ENCODE results near the gene IGSF21.
A peak's percentile ranks its signal among the peaks of the same experiment; 100 is the strongest.

IGSF21 gene

DNA sequence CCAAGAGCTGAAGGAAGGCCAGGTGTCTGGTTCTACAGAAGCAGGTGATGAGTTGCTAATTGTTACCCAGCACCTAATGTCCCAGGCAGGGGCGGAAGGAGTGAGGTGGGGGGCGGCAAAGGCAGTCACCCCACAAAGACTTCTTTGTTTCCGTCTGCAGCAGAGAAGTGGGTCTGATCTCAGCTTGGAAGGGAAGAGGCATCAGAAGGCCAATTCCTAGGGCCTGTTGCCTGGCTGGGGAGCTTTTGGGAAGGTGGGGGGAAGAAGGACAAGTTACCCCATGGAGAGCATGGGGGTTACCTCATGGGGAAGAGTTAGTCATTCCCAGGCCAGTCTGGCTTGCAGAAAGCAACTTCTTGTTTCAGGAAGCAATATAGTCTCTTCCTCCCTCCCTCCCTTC lies 10.9 kb downstream of the IGSF21 start:
- peak in 14 of 56 donors; percentile 16 to 64 (median 54) for DNase-seq

- DNase-seq = no peak
Observed at GRCh38 chr1:18119289-18119688, 11.7 kb downstream of the IGSF21 start.

DNA sequence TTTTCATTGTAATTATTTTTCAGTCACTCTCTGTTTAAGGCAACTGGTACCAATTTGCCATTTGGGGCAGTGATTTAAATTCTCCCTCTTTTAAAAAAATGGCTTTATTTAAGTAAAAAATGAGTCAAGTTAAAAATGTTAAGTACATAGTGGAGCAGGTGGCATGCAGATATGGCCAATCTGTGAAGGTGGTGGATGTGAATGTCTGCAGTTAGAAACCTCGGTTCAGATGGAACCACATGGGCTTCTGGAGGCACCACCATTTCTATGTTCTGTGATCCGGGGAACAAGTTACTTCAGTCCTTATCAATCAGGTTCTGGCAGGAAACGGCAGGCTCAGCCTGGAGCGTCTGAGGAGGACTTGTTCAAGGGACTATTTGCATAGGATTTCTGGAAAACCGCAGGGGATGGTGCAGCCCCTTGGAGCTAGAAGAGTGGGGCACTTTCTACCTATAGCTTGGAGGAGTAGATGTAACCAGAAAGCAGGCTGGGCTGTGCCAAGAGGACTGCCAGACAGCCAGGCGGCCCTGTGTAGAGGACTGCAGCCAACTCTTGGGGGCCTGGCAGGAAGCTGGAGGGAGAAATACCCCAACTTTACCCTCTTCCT lies 12.3 kb downstream of the IGSF21 start:
- no peak for DNase-seq

GRCh38 chr1:18120638-18121037 lies 13.0 kb downstream of the IGSF21 start:
- DNase-seq = no peak

GRCh38 chr1:18121072-18121820 lies 13.6 kb downstream of the IGSF21 start:
- no peak for DNase-seq

- DNase-seq = no peak
Observed at GRCh38 chr1:18123467-18123992, 15.9 kb downstream of the IGSF21 start.

GRCh38 chr1:18124977-18125376 lies 17.4 kb downstream of the IGSF21 start:
- no peak for DNase-seq

DNA sequence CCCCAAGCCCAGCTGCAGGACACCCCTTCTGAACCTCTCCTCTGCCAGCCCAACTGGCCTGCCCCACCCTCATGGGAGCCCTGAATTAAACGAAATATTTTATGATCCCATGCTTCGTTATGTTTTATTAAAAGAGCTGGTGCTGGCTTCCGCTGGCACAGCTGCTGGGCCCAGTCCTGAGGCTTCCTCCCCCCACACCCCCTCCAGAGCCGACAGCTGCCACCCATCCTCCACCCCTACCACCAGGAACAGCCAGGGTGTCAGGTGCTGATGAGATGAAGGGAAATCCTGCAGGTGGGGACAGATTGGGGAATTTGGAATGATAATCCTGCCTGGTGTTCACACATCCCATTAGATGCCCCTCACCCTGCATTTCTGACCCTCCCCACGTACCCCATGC lies 19.0 kb downstream of the IGSF21 start:
- no peak for DNase-seq

DNA sequence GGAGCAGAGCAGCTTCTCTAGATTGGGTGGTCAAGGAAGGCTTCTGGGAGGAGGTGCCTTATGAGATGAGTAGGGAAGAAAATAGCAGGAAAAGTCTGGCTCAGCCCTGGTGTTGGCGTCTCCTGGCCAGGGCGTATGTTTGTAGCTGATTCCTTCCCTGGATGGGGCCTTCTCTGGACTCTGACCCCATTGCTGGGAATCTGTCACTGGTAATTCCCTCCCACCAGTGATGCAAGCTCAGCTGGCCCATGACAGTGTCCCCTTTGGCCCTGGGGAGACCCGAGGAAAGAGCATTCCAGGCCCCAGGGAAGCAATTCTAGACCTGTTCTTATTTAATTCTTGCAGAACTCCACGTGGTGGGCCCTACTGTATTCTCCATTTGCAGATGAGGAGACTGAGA lies 20.7 kb downstream of the IGSF21 start:
- no peak for DNase-seq

DNA sequence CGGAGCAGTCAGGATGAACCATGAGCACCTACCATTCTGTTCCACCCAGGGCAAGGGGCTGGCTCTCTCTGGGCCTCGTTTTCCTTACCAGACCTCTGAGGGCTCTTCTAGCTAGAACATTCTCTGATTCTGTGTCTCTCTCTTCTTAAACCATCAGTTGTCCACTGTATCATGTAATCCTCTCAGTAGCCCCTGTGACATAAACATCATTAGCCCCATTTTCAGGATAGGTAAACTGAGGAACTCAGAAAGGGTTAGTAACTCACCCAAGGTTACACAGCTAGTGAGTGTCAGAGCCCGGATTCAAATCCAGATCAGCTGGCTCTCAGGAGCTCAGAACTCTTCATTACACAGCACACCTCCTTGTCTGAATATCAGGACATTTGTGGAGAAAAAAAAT lies 22.8 kb downstream of the IGSF21 start:
- DNase-seq = no peak

DNA sequence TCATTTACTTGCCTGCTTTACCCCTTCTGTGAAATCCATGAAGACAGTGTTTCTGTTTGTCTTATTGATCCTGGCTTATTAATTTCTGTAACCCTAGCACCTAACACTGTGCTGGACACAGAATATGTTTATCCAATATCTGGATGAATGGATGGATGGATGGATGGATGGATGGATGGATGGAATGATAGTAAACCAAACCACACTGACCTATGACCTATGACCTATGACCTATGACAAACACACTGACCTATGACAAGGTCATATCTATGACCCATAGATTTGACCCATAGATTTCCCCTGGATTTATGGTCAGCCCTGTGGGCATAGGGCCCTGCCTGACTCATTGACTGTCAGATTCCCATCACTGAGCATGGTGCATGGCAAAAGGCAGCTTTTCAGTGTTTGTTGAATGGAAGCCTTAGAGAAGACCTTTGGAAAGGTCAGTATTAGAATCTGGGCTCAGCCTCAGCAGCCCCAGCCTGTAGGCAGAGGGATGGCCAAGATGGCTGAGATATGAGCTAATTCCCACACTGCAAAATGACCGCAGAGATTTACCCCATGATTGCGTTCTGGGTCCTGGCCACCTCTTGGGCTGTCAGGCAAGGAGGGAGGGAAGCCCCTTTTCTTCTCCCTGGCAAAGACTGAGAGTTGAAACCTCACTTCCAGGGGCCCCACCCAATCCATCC lies 24.6 kb downstream of the IGSF21 start:
- no peak for DNase-seq

- DNase-seq = no peak
Observed at GRCh38 chr1:18132711-18133541, 25.3 kb downstream of the IGSF21 start.

DNA sequence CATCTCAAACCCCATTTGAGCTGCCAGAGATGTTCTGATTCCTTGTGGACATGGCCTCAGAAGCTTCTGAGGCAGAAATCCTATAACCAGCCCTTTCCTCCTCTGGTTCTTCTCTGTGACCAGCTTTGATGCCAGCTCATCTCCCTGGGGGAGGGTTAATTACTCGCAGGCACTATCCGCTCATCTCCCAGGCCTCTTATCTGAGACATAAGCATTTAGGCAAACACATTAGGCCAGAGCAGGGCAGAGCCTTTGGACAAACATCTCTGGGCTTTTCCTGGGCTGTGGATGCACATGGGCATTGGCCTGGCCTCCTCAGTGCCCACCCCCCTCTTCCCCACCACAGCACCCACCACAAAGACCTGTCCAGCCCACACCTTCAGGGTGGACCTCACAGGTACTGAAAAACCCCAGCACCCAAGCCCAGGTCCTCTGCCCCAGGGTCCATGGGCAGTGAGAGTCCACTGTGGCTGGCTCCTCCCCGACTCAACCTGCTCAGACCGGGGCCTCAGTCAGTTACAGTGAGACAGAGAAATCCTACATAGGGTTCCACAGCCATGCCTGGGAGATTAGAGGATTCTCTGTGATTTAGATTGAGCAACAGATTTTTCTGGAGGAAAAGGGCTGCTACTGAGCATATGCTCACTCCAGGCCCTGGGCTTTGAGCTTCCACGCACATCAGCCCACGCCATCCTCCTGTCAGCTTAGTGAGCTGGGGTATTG lies 26.9 kb downstream of the IGSF21 start:
- no peak for DNase-seq

- DNase-seq = no peak
Observed at GRCh38 chr1:18137759-18138345, 30.3 kb downstream of the IGSF21 start.

DNA sequence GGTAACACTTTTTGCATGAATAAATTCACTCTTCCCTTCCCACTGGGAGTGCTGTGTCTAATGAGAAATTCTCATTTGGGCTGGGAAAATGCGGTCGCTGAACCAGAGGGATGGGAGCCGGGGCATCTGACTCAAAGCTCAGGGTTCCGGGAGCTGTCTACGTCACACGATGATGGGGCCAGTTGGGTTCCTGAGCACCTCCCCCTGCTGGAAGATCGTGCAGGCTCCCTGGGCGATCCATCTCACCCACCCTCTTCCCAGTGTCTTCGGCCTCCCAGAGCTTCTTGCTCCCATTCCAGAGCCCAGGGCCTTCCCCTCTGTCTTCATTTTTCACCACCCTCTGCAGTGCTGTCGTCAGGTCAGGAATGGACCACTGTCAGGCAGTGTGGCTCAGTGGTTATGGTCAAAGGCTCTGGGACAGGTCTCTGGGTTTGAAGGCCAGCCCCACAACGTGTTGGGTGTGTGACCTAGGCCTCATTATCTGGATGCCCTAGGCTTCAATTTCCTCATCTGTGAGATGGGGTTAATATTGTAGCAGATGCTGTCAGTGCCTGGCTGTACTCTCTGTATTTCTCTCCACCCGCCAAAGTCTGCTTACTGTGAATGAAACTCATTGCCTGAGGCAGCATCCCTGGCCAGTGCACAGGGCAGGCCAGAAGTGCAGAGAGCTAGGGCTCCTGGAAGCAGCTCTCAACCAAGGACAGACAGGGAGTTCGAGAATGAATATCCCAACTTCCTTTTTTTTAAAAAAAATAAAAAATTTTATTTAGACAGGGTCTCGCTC lies 31.8 kb downstream of the IGSF21 start:
- DNase-seq = no peak

- DNase-seq = no peak
Observed at GRCh38 chr1:18140411-18140810, 32.8 kb downstream of the IGSF21 start.

- no peak for DNase-seq
Observed at GRCh38 chr1:18141661-18142060, 34.1 kb downstream of the IGSF21 start.

GRCh38 chr1:18142471-18142870 lies 34.9 kb downstream of the IGSF21 start:
- DNase-seq = peak in 20 of 56 donors; percentile 8 to 55 (median 17)

DNA sequence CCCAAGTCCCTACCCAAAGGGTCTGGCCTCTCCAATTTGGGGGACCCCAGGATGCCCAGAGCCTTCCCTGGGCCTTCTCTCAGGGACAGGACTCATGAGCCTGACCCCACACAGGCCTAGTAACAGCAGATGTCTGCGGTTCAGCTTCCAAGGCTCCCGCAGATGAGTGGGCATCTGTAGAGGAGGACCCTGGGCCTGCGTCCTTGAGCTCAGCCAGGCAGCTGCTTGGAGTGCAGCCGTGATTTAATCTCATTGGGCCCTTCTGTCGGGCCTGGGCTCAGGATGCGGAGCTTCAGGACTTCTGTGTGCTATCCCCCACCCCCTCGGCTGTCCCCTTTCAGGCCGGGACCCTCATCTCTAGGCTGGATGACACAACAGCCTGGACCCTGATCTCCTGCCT lies 35.4 kb downstream of the IGSF21 start:
- DNase-seq = no peak

GRCh38 chr1:18144062-18144461 lies 36.5 kb downstream of the IGSF21 start:
- no peak for DNase-seq

Measured in amygdala (tissue), 56 donors.